HFF-Myc (cell line): ENCODE data around the gene LAMP2.

Experiments
- DNase-seq: peaks from one replicate; pipeline ENCODE4 v3.0.0-alpha.2; 2011; ENCODE audit warnings: low read depth; ENCODE audit errors: extremely low read depth
- H3K4me3 ChIP-seq: replicated peaks from 2 replicates; pipeline ENCODE4 v1.5.1; 2011; ENCODE audit warnings: low read depth, mild to moderate bottlenecking, control low read depth, low read length
- CTCF ChIP-seq: IDR thresholded peaks from 2 replicates; pipeline ENCODE4 v1.5.1; 2012; ENCODE audit warnings: mild to moderate bottlenecking, low read depth, low read length, control low read depth; ENCODE audit errors: missing control alignments

Gene LAMP2

GRCh38 chrX:120446498-120446897 lies 22.6 kb downstream of the LAMP2 start:
- peak; percentile 37 for DNase-seq
- H3K4me3 ChIP-seq: no peak overlapping the region
- no peak for TF ChIP-seq CTCF

GRCh38 chrX:120439921-120440320 lies 29.2 kb downstream of the LAMP2 start:
- DNase-seq: no peak
- no peak overlapping the region for H3K4me3 ChIP-seq
- TF ChIP-seq CTCF: no peak

GRCh38 chrX:120429776-120430540 lies 39.1 kb downstream of the LAMP2 start:
- TF ChIP-seq CTCF: no peak
- H3K4me3 ChIP-seq: no peak overlapping the region
- no peak for DNase-seq

- no peak overlapping the region for H3K4me3 ChIP-seq
- TF ChIP-seq CTCF: no peak
- DNase-seq: no peak
Observed at GRCh38 chrX:120428309-120428708, 40.8 kb downstream of the LAMP2 start.

- TF ChIP-seq CTCF: no peak
- DNase-seq: no peak
- H3K4me3 ChIP-seq: no peak overlapping the region
Observed at GRCh38 chrX:120426599-120426998, 42.5 kb downstream of the LAMP2 start.

- no peak for TF ChIP-seq CTCF
- no peak for DNase-seq
- no peak overlapping the region for H3K4me3 ChIP-seq
Observed at GRCh38 chrX:120419463-120419862, 49.6 kb downstream of the LAMP2 start.

- no peak for TF ChIP-seq CTCF
- DNase-seq: no peak
- H3K4me3 ChIP-seq: no peak overlapping the region
Observed at GRCh38 chrX:120408168-120408567, 60.9 kb downstream of the LAMP2 start.
